ENCODE data around the gene ADCYAP1. TPM values are rescaled to one million over a fixed set of nuclear protein-coding genes. Genes with fewer than 3 reads are reported as not detected.
"Not testable (repeated sequence)": the region's sequence is repeated elsewhere in the genome, so short reads cannot be mapped to it uniquely, and the experiment has no call there.

ADCYAP1 gene
- 10 to 100 TPM in 1 of 2 donors, 1 to 10 TPM in 1; 7.3 to 28.0 TPM for total RNA-seq

- H3K4me3 ChIP-seq, result no peak within 1 kb of the TSS
These were observed at the start of gene ADCYAP1 for GRCh38 chr18:904218-905090. Gene ADCYAP1 (plus strand): TSS chr18:904871. CDS start chr18:905387, 516 bp downstream.

GRCh38 chr18:857986-858385 lies 46.7 kb upstream of the ADCYAP1 start:
- Histone ChIP-seq H3K4me1 (no peaks in the 10 kb centered on the region), H3K36me3 (replicated peaks in 1 of 2; ENCODE audit: insufficient read depth in 1 of 2, low read depth in 2 of 2) (no peaks in the 10 kb centered on the region), H3K9me3 (no peaks in the 10 kb centered on the region), H3K4me3 (no peak overlapping the region), H3K27me3 (no peaks in the 10 kb centered on the region), H3K27ac (no peak overlapping the region)
- no peak for ATAC-seq
- intact Hi-C loops (cut with DNase I), result no loop called here
- DNase-seq, result no peak
- no peak for TF ChIP-seq POLR2A (IDR thresholded peaks at IDR 0.05)
- TF ChIP-seq, protein P1, sequence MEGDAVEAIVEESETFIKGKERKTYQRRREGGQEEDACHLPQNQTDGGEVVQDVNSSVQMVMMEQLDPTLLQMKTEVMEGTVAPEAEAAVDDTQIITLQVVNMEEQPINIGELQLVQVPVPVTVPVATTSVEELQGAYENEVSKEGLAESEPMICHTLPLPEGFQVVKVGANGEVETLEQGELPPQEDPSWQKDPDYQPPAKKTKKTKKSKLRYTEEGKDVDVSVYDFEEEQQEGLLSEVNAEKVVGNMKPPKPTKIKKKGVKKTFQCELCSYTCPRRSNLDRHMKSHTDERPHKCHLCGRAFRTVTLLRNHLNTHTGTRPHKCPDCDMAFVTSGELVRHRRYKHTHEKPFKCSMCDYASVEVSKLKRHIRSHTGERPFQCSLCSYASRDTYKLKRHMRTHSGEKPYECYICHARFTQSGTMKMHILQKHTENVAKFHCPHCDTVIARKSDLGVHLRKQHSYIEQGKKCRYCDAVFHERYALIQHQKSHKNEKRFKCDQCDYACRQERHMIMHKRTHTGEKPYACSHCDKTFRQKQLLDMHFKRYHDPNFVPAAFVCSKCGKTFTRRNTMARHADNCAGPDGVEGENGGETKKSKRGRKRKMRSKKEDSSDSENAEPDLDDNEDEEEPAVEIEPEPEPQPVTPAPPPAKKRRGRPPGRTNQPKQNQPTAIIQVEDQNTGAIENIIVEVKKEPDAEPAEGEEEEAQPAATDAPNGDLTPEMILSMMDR (IDR thresholded peaks at IDR 0.05), result no peak
- 51 to 69% methylated on average over 2 of the region's 2 CpGs for WGBS, 2 donors

More at GRCh38 chr18:904218-905090, at the start of gene ADCYAP1:
- Histone ChIP-seq H3K4me1 (peaks cover 46% of the 10 kb centered on the region), H3K27ac (no peak within 1 kb of the TSS), H3K9me3 (no peaks in the 10 kb centered on the region), H3K27me3 (peaks cover 0 to 48% of the 10 kb centered on the region in 2 donors), H3K36me3 (replicated peaks in 1 of 2; ENCODE audit: insufficient read depth in 1 of 2, low read depth in 2 of 2) (no peaks in the 10 kb centered on the region)
- DNase-seq, result peak in 2 of 4 donors; percentile 8 to 36
- no peak for ATAC-seq
- intact Hi-C loops (cut with DNase I), result no loop called here
- WGBS, 2 donors, result 4 to 5% methylated on average over 51 of the region's 51 CpGs
- no peak for TF ChIP-seq POLR2A (IDR thresholded peaks at IDR 0.05)
- TF ChIP-seq, protein P1 (IDR thresholded peaks at IDR 0.05), result no peak

DNA sequence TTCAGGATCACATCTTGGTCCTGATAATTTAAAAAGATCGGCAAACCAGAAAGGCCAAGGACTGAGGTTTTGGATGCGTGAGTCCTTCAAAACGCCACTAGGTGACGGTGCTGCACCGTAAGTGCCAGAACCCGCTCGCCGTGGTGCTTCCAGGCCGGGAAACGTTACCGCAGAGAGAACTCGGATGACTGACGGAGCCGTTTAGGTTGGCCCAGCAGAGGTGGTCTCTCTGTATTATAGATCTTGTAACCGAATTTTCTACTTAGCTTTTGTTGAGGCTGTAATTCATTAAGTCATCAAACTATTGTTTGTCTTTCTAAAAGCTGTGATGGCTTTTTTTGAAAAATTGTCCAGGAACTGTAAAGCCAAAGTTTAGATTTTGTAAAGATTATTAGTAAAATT lies 39.8 kb upstream of the ADCYAP1 start:
- H3K36me3 ChIP-seq (replicated peaks in 1 of 2; ENCODE audit: insufficient read depth in 1 of 2, low read depth in 2 of 2), result no peaks in the 10 kb centered on the region
- H3K4me1 ChIP-seq, result no peaks in the 10 kb centered on the region
- H3K27me3 ChIP-seq, result no peaks in the 10 kb centered on the region
- no peaks in the 10 kb centered on the region for H3K9me3 ChIP-seq
- ATAC-seq, result peak; percentile 91
- TF ChIP-seq POLR2A (IDR thresholded peaks at IDR 0.05), result no peak
- TF ChIP-seq, protein P1 (IDR thresholded peaks at IDR 0.05), result peak; percentile 93 to 99 (median 97)
- peak; percentile 73 to 79 (median 76) for DNase-seq
- H3K27ac ChIP-seq, result no peak overlapping the region
- no peak overlapping the region for H3K4me3 ChIP-seq
- 1 to 2% methylated on average over 15 of the region's 15 CpGs for WGBS, 2 donors
- intact Hi-C loops (cut with DNase I), result loop anchor here (10.0 kb wide), 3 partner anchors 640 to 1680 kb away; no protein-coding TSS in a partner anchor

- no peak for ATAC-seq
- no peak for DNase-seq
- intact Hi-C loops (cut with DNase I), result loop anchor here (10.0 kb wide), 3 partner anchors 638 to 1678 kb away; no protein-coding TSS in a partner anchor
- no peaks in the 10 kb centered on the region for H3K36me3 ChIP-seq (replicated peaks in 1 of 2; ENCODE audit: insufficient read depth in 1 of 2, low read depth in 2 of 2)
- no peaks in the 10 kb centered on the region for H3K9me3 ChIP-seq
- no peak overlapping the region for H3K4me3 ChIP-seq
- no peaks in the 10 kb centered on the region for H3K27me3 ChIP-seq
- WGBS, 2 donors, result 80 to 83% methylated on average over 3 of the region's 3 CpGs
- no peaks in the 10 kb centered on the region for H3K4me1 ChIP-seq
- H3K27ac ChIP-seq, result no peak overlapping the region
- TF ChIP-seq, protein P1 (IDR thresholded peaks at IDR 0.05), result no peak
- no peak for TF ChIP-seq POLR2A (IDR thresholded peaks at IDR 0.05)
These were observed 37.4 kb upstream of the ADCYAP1 start for GRCh38 chr18:867257-867656.

GRCh38 chr18:873426-873825 lies 31.2 kb upstream of the ADCYAP1 start:
- H3K4me3 ChIP-seq, result not testable (repeated sequence)

More at GRCh38 chr18:873426-873825, 31.2 kb upstream of the ADCYAP1 start:
- DNase-seq; H3K36me3 ChIP-seq (replicated peaks in 1 of 2; ENCODE audit: insufficient read depth in 1 of 2, low read depth in 2 of 2); ATAC-seq; intact Hi-C loops (cut with DNase I); H3K27me3 ChIP-seq; H3K4me1 ChIP-seq; H3K27ac ChIP-seq; H3K9me3 ChIP-seq: not testable (repeated sequence)
- WGBS, 2 donors, result 70 to 80% methylated on average over 3 of the region's 3 CpGs

Measured in body of pancreas (tissue), 4 donors.